Measurements from ENCODE around the gene NPHP4. TPM values are rescaled to one million over a fixed set of nuclear protein-coding genes. Genes with fewer than 3 reads are reported as not detected.

NPHP4 gene
- total RNA-seq, 1 experiment from 2014 or later, result 20.0 TPM

DNA sequence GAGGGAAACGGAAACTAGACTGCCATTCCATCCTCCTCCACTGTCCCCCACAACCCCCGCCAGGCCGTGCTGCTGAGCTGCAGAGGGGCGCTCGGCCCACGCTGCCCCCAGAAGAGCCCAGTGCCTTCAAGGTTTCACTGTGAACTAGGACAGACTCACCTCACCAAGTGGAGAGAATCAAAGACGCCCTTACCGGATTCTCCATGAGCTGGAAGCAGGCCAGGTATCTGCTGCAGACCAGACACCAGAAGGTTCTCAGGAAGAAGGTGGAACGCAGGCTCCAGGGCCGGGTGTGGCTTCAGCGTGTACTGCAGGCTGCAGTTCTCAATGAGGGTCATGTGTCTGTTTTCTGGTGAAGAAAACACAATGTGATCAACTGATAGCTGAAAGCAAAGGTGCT is 30.6 kb downstream of the NPHP4 start:
- Histone ChIP-seq H3K4me1 (ENCODE audit: control insufficient read depth in 1 of 2, insufficient read depth in 2 of 2, low read length in 2 of 2) (no peaks in the 10 kb centered on the region), H3K9me3 (ENCODE audit: control insufficient read depth in 1 of 2, insufficient read depth in 1 of 2, low read depth in 1 of 2, low read length in 2 of 2) (no peaks in the 10 kb centered on the region), H3K9me2 (ENCODE audit: insufficient read depth) (no peaks in the 10 kb centered on the region), H3K4me3 (replicated peaks in 1 of 2; ENCODE audit: low read depth in 1 of 2, low read length in 2 of 2) (no peak overlapping the region), H3K36me3 (ENCODE audit: control insufficient read depth in 1 of 2, insufficient read depth in 2 of 2, low read length in 2 of 2) (peaks cover 0 to 4% of the 10 kb centered on the region in 2 experiments; a peak in 1 of 4 replicates), H4K20me1 (ENCODE audit: insufficient read depth) (no peaks in the 10 kb centered on the region), H3K9ac (ENCODE audit: low read length) (no peak overlapping the region), H3K4me2 (ENCODE audit: low read length) (no peak overlapping the region), H3K27ac (ENCODE audit: low read depth, low read length) (no peak overlapping the region), H3K79me2 (ENCODE audit: insufficient read depth, low read length) (no peaks in the 10 kb centered on the region), H2AFZ (ENCODE audit: low read depth, low read length, poor library complexity, severe bottlenecking) (no peak overlapping the region), H3K27me3 (ENCODE audit: insufficient read depth, low read length) (no peaks in the 10 kb centered on the region)
- ChIA-PET RAD21 (ENCODE audit: low non-redundant PET in 1 of 2, low total read pairs in 2 of 2, uncharacterized antibody in 2 of 2, unreplicated experiment in 2 of 2) (no interaction called here), CTCF (no interaction called here), POLR2A (no interaction called here)
- intact Hi-C loops (cut with micrococcal nuclease), result no loop called here
- ATAC-seq (no peak), DNase-seq (ENCODE audit: low read depth, low spot score) (no peak)
- no peak for TF ChIP-seq EGR1 (IDR thresholded peaks at IDR 0.05; ENCODE audit: low read depth)
- no peak for TF ChIP-seq RAD21 (IDR thresholded peaks at IDR 0.05; ENCODE audit: low read depth)
- TF ChIP-seq SP1 (IDR thresholded peaks at IDR 0.05; ENCODE audit: low read depth), result no peak
- no peak for TF ChIP-seq FOSL1 (IDR thresholded peaks at IDR 0.05; ENCODE audit: low read depth)
- TF ChIP-seq ELF1 (IDR thresholded peaks at IDR 0.05; ENCODE audit: borderline replicate concordance, low read depth), result no peak
- TF ChIP-seq EZH2phosphoT487 (IDR thresholded peaks at IDR 0.05; ENCODE audit: borderline replicate concordance), result no peak
- TF ChIP-seq, protein P1, sequence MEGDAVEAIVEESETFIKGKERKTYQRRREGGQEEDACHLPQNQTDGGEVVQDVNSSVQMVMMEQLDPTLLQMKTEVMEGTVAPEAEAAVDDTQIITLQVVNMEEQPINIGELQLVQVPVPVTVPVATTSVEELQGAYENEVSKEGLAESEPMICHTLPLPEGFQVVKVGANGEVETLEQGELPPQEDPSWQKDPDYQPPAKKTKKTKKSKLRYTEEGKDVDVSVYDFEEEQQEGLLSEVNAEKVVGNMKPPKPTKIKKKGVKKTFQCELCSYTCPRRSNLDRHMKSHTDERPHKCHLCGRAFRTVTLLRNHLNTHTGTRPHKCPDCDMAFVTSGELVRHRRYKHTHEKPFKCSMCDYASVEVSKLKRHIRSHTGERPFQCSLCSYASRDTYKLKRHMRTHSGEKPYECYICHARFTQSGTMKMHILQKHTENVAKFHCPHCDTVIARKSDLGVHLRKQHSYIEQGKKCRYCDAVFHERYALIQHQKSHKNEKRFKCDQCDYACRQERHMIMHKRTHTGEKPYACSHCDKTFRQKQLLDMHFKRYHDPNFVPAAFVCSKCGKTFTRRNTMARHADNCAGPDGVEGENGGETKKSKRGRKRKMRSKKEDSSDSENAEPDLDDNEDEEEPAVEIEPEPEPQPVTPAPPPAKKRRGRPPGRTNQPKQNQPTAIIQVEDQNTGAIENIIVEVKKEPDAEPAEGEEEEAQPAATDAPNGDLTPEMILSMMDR (IDR thresholded peaks at IDR 0.05 in 2 of 3, conservative IDR thresholded peaks at IDR 0.05 in 1 of 3; ENCODE audit: borderline replicate concordance in 1 of 3, insufficient read depth in 1 of 3, low read depth in 2 of 3, low read length in 2 of 3), result no peak
- BruUV-seq (replicated peaks), result no TSS peak

DNA sequence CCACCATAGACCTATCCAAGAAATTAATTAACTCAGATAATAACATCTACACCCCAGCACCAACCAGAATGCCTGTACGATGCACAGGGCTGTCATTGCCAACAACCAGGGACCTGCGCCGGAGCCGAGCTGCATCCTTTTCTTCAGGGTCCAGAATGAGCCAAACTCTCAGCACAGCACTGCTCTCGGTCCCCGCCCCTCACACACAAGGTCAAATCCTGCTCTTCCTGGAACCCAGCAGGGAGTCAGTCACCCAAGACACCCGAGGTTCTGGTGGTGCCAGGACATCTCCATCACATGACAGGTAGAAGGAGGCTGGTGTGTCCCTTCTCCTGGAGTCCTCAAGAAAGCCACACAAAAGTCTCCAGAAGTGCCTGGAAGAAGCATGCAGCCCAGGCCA is 31.9 kb downstream of the NPHP4 start:
- intact Hi-C loops (cut with micrococcal nuclease), result no loop called here
- ATAC-seq (no peak), DNase-seq (ENCODE audit: low read depth, low spot score) (no peak)
- Histone ChIP-seq H3K9me3 (ENCODE audit: control insufficient read depth in 1 of 2, insufficient read depth in 1 of 2, low read depth in 1 of 2, low read length in 2 of 2) (no peaks in the 10 kb centered on the region), H3K27ac (ENCODE audit: low read depth, low read length) (no peak overlapping the region), H2AFZ (ENCODE audit: low read depth, low read length, poor library complexity, severe bottlenecking) (no peak overlapping the region), H3K4me2 (ENCODE audit: low read length) (no peak overlapping the region), H3K36me3 (ENCODE audit: control insufficient read depth in 1 of 2, insufficient read depth in 2 of 2, low read length in 2 of 2) (peaks cover 0 to 4% of the 10 kb centered on the region in 2 experiments; a peak in 1 of 4 replicates), H3K4me1 (ENCODE audit: control insufficient read depth in 1 of 2, insufficient read depth in 2 of 2, low read length in 2 of 2) (no peaks in the 10 kb centered on the region), H3K27me3 (ENCODE audit: insufficient read depth, low read length) (no peaks in the 10 kb centered on the region), H3K9me2 (ENCODE audit: insufficient read depth) (no peaks in the 10 kb centered on the region), H3K79me2 (ENCODE audit: insufficient read depth, low read length) (no peaks in the 10 kb centered on the region), H3K4me3 (replicated peaks in 1 of 2; ENCODE audit: low read depth in 1 of 2, low read length in 2 of 2) (no peak overlapping the region), H4K20me1 (ENCODE audit: insufficient read depth) (no peaks in the 10 kb centered on the region), H3K9ac (ENCODE audit: low read length) (no peak overlapping the region)
- RAD21 ChIA-PET (ENCODE audit: low non-redundant PET in 1 of 2, low total read pairs in 2 of 2, uncharacterized antibody in 2 of 2, unreplicated experiment in 2 of 2), result no interaction called here
- CTCF ChIA-PET, result no interaction called here
- POLR2A ChIA-PET, result no interaction called here
- BruUV-seq (replicated peaks), result no TSS peak
- TF ChIP-seq TCF7L2 (IDR thresholded peaks at IDR 0.05; ENCODE audit: borderline replicate concordance, extremely low read depth, insufficient read depth, insufficient read length) (no peak), SIN3A (IDR thresholded peaks at IDR 0.05; ENCODE audit: low read depth) (no peak), ZFX (IDR thresholded peaks at IDR 0.05) (no peak), POLR2A (IDR thresholded peaks at IDR 0.05; ENCODE audit: borderline replicate concordance, extremely low read depth, insufficient read depth, insufficient read length) (no peak), SRF (IDR thresholded peaks at IDR 0.05; ENCODE audit: low read depth) (no peak), EGR1 (IDR thresholded peaks at IDR 0.05; ENCODE audit: low read depth) (no peak), RAD21 (IDR thresholded peaks at IDR 0.05; ENCODE audit: low read depth) (no peak), YY1 (IDR thresholded peaks at IDR 0.05; ENCODE audit: extremely low read depth, insufficient replicate concordance, low read depth, low read length) (no peak), CEBPB (IDR thresholded peaks at IDR 0.05; ENCODE audit: low read depth) (no peak), EZH2 (IDR thresholded peaks at IDR 0.05) (no peak), ELF1 (IDR thresholded peaks at IDR 0.05; ENCODE audit: borderline replicate concordance, low read depth) (no peak), CBX3 (IDR thresholded peaks at IDR 0.05; ENCODE audit: low read depth) (no peak), EZH2phosphoT487 (IDR thresholded peaks at IDR 0.05; ENCODE audit: borderline replicate concordance) (no peak), FOSL1 (IDR thresholded peaks at IDR 0.05; ENCODE audit: low read depth) (no peak)
- TF ChIP-seq, protein P2, sequence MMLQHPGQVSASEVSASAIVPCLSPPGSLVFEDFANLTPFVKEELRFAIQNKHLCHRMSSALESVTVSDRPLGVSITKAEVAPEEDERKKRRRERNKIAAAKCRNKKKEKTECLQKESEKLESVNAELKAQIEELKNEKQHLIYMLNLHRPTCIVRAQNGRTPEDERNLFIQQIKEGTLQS (IDR thresholded peaks at IDR 0.05), result no peak
- TF ChIP-seq, protein P1 (IDR thresholded peaks at IDR 0.05 in 2 of 3, conservative IDR thresholded peaks at IDR 0.05 in 1 of 3; ENCODE audit: borderline replicate concordance in 1 of 3, insufficient read depth in 1 of 3, low read depth in 2 of 3, low read length in 2 of 3), result no peak
